Lower lobe of right lung (tissue), 2 donors: Measurements from ENCODE around the gene SYT6. TPM values are rescaled to one million over a fixed set of nuclear protein-coding genes. Genes with fewer than 3 reads are reported as not detected.

Experiments used
- ATAC-seq, 2 donors: fragments of 200-7000 bp; cut with Tn5 transposase; one replicate each; pipeline ENCODE4 v1.9.1; 2020 to 2022; ENCODE audit warnings: mild to moderate bottlenecking in 2 of 2, moderate library complexity in 2 of 2
- DNase-seq: peaks from one replicate; pipeline ENCODE4 v3.0.0-alpha.2; 2020
- H3K27ac ChIP-seq: fragments of 200-600 bp; one replicate; pipeline ENCODE4 v1.8.0; 2022
- H3K27me3 ChIP-seq: fragments of 200-600 bp; one replicate; pipeline ENCODE4 v1.8.0; 2022; ENCODE audit warnings: low read depth
- H3K36me3 ChIP-seq: fragments of 200-600 bp; one replicate; pipeline ENCODE4 v1.8.0; 2022; ENCODE audit warnings: mild to moderate bottlenecking
- H3K4me1 ChIP-seq: fragments of 200-600 bp; one replicate; pipeline ENCODE4 v1.8.0; 2022
- H3K4me3 ChIP-seq: fragments of 200-600 bp; one replicate; pipeline ENCODE4 v1.8.0; 2022; ENCODE audit warnings: mild to moderate bottlenecking
- H3K9me3 ChIP-seq: fragments of 200-600 bp; one replicate; pipeline ENCODE4 v1.8.0; 2022
- intact Hi-C: fragments of 100-400 bp; cut with DNase I; formaldehyde crosslinking; loops from one replicate; pipeline ENCODE4 v1.11.0; 2022
- total RNA-seq: library from RNA; stranded (reverse); fragmentation: NEBNext Ultra II Directional; extraction: Animal tissue kit (Norgen Biotek cat#: 25700); gene quantifications from one replicate; pipeline ENCODE4 v1.2.1, GENCODE V29; 2021
- TF ChIP-seq, protein P1 (sequence below): fragments of 200-600 bp; IDR thresholded peaks from one replicate; pipeline ENCODE4 v1.8.0; 2022; ENCODE audit warnings: antibody characterized with exemption, mild to moderate bottlenecking
- donor health status: DM: no; HTN: yes; CAD: no; lungs with severe emphysema.

SYT6 gene
- total RNA-seq, 1 donor from 2014 or later: not detected

DNA sequence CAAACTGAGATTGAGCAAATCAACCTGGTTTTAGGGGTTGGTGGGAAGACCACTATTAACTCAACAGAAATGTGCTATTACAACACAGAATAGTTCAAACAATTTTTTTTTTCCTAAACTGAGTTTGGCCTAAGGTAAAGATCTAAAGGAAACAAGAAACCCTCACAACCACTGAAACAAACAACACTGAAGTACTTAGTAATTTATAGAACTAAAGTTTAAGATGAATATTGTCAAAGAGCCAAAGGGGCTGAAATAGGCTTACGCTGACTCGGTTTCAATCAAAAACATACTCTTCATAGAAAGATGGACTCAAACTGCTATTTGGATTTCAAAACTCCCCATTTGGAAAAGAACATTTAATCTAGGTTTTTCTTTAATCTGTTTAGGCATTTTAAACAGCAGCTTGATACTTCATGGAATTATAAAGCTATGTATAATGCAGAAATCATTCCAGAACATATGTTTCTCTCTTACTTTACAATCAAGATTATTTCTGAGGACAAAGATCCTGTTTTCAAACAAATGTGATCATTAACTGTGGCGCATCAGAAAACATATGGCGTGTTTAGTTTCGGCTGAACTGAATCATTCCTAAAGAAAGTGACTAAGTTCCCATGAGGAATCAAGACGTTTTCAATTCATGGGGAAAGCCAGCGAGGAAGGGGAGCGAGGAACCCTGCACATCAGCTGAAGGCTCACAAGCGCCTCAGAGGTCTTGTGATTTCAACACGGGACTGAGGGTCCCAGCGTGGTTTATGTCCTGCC lies 62.7 kb downstream of the SYT6 start:
- H3K27me3 ChIP-seq: no peaks in the 10 kb centered on the region
- DNase-seq (no peak), ATAC-seq (no peak)
- H3K27ac ChIP-seq: no peak overlapping the region
- no peaks in the 10 kb centered on the region for H3K9me3 ChIP-seq
- intact Hi-C loops: no loop called here
- no peaks in the 10 kb centered on the region for H3K4me1 ChIP-seq
- H3K36me3 ChIP-seq: no peaks in the 10 kb centered on the region
- TF ChIP-seq, protein P1, sequence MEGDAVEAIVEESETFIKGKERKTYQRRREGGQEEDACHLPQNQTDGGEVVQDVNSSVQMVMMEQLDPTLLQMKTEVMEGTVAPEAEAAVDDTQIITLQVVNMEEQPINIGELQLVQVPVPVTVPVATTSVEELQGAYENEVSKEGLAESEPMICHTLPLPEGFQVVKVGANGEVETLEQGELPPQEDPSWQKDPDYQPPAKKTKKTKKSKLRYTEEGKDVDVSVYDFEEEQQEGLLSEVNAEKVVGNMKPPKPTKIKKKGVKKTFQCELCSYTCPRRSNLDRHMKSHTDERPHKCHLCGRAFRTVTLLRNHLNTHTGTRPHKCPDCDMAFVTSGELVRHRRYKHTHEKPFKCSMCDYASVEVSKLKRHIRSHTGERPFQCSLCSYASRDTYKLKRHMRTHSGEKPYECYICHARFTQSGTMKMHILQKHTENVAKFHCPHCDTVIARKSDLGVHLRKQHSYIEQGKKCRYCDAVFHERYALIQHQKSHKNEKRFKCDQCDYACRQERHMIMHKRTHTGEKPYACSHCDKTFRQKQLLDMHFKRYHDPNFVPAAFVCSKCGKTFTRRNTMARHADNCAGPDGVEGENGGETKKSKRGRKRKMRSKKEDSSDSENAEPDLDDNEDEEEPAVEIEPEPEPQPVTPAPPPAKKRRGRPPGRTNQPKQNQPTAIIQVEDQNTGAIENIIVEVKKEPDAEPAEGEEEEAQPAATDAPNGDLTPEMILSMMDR: no peak
- H3K4me3 ChIP-seq: no peak overlapping the region

DNA sequence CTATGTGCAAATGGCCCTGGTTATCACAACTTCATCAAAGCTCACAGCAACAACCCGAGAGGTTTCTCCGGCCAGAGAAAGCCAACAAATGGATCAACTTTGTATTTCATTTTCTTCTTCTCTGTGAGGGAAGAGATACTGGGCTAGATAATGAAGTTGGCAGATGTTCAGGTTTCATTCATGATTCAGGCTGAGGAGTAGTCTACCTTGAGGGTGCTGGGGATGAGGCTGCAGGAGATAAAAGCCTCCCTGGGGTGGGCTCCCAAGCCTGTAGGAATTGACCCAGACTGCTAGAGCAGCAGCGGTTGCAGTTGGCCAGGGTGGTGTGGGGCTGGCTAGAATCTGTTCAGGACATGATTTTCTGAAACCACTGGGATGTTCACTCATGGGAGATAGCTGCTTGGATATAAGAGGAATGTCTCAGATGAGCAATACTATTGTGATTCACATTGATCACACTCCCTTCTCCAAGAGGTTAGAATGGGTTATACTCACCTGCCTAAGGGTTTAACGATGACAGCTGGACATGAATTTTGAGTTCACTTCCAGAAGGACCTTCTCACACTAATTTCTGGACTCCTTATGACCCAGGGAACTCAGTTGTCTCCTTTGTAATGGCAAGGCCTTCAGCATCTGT lies 64.0 kb downstream of the SYT6 start:
- H3K27ac ChIP-seq: no peak overlapping the region
- DNase-seq (no peak), ATAC-seq (no peak)
- H3K4me3 ChIP-seq: no peak overlapping the region
- H3K27me3 ChIP-seq: no peaks in the 10 kb centered on the region
- TF ChIP-seq, protein P1: no peak
- no peaks in the 10 kb centered on the region for H3K9me3 ChIP-seq
- no peaks in the 10 kb centered on the region for H3K36me3 ChIP-seq
- intact Hi-C loops: no loop called here
- no peaks in the 10 kb centered on the region for H3K4me1 ChIP-seq

DNA sequence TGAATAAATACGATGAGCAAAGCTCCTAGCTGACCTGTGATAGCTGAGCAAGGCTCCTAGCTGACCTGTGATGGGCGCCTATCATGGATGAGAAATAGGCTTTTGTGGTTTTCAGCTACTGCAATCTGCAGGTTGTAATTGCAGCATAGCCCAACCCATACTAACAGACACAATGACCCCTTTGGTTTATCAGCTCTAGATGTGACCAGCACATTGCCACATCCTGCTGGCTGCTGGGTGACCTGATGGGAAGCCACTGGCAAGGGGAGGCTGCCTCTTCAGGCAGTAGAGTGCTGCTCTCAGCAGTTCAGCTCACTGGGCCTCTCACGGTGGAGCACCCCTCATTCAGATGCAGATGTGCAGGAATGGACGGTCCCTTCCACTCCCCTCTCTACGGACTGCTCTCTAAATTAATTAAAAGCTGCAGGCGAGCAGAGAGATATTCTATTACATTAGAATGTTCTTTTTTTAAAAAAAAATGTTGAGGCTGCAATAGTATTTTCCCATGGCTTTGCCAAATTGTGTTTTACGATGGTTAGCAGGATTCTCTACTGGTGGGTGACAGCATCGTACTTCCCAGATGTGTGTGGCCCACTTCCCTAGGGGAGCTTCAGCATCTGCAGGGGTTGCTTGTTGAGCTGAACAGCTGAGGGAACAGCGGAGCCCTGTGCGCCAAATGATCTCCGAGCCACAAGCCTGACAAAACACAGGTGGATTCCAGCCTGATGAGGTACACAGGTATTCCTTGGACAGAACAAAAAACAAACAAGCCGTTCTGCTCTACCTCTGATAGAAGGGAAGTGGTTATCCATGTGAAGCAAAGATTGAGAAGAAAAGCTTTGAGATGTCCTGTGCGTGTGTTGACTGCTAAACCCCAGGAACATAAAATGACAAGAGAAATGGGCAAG lies 65.0 kb downstream of the SYT6 start:
- Histone ChIP-seq H3K4me3 (no peak overlapping the region), H3K9me3 (no peaks in the 10 kb centered on the region), H3K4me1 (no peaks in the 10 kb centered on the region), H3K27me3 (no peaks in the 10 kb centered on the region), H3K27ac (no peak overlapping the region), H3K36me3 (no peaks in the 10 kb centered on the region)
- intact Hi-C loops: no loop called here
- TF ChIP-seq, protein P1: no peak
- ATAC-seq (no peak), DNase-seq (no peak)

DNA sequence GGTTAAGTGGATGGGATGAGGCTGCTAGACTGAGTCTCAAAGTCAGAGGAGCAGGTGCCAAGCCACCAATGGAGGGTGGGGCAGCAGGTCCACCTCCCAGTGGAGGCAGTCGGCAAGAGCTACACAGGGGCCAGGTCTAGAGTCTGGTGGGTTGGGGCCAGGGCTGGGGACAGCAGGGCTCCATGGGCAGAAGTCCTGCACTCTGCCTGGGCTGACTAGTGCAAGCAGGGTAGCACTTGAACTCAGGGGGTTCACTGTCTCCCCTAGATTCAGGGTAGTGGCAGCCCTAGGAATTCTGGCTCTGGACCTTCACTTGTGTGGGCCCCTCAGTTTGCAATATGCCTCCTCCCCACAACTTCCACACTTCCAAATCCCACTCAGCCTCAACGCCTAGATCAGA lies 66.2 kb downstream of the SYT6 start:
- Histone ChIP-seq H3K4me1 (peaks cover 4% of the 10 kb centered on the region), H3K36me3 (no peaks in the 10 kb centered on the region), H3K27ac (no peak overlapping the region), H3K4me3 (no peak overlapping the region), H3K9me3 (no peaks in the 10 kb centered on the region), H3K27me3 (no peaks in the 10 kb centered on the region)
- intact Hi-C loops: no loop called here
- TF ChIP-seq, protein P1: no peak
- ATAC-seq: peak in 1 of 2 donors; percentile 24
- DNase-seq: no peak

DNA sequence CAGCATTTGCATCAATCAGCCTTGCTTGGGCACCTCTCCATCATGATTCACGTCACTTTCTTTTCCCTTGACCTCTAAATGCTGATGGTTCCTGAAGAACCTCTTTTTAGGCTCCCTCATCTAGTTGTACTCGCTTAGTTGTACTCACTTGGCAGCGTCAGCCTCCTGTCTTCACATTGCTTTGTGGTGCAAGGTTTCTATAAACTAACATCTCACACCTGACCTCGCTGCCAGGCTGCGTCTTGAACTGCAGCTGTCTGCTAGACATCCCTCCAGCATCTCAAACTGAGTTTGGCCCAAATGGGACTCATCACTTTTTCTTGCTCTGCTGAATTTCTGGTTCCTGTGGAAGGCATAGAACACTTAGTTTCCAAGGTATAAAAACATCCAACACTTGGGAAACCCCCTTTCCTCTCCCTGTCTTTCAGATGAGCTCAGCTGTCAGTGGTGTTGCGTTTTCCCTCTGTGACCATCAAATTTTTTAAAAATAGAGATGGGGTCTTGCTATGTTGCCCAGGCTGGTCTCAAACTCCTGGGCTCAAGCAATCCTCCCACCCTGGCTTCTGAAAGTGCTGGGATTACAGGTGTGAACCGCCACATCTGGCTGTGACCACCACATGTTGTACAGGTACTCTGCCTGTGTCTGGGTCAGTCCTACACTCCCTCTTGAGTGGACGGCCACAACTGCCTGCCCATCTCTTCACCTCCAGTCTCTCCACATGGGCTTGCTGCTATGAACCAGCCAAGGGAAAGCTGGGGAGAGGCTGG lies 66.9 kb downstream of the SYT6 start:
- DNase-seq (no peak), ATAC-seq (peak in 1 of 2 donors; percentile 26)
- Histone ChIP-seq H3K4me1 (peaks cover 9% of the 10 kb centered on the region), H3K36me3 (no peaks in the 10 kb centered on the region), H3K27me3 (no peaks in the 10 kb centered on the region), H3K9me3 (no peaks in the 10 kb centered on the region), H3K27ac (no peak overlapping the region), H3K4me3 (no peak overlapping the region)
- TF ChIP-seq, protein P1: no peak
- intact Hi-C loops: no loop called here
